A673 (cell line): ENCODE results near the gene TMEM184B. TPM values are rescaled to one million over a fixed set of nuclear protein-coding genes. Genes with fewer than 3 reads are reported as not detected.
A peak's percentile ranks its signal among the peaks of the same experiment; 100 is the strongest.

ENCODE experiments used
- BruUV-seq: library from RNA; stranded (reverse); fragments of 400-500 nt; replicated peaks from 2 replicates; lab custom pipeline; 2021; lab: Mats Ljungman, UMichigan
- CTCF ChIA-PET: fragments of 300-600 bp; sonication (Branson Sonifier 250); formaldehyde crosslinking; loops from one replicate; lab custom pipeline; 2022; ENCODE audit warnings: antibody characterized with exemption; lab: Charles Lee
- POLR2A ChIA-PET: fragments of 300-600 bp; sonication (Branson Sonifier 250); formaldehyde crosslinking; loops from one replicate; lab custom pipeline; 2022; ENCODE audit warnings: antibody characterized with exemption; ENCODE audit not compliant: low non-redundant PET; lab: Charles Lee
- DNase-seq: peaks from one replicate; pipeline ENCODE4 v3.0.0-alpha.2; 2015; ENCODE audit warnings: low spot score
- H3K27ac ChIP-seq: fragments of 200-600 bp; sonication (generic); 2 replicates; pipeline ENCODE4 v1.5.1; 2016; ENCODE audit warnings: mixed run types, low read depth, mild to moderate bottlenecking, mixed read lengths, antibody characterized with exemption, low read length; ENCODE audit not compliant: poor library complexity, severe bottlenecking
- H3K27me3 ChIP-seq: fragments of 200-600 bp; sonication (generic); replicated peaks from 2 replicates; pipeline ENCODE4 v1.6.1; 2017; ENCODE audit warnings: mixed run types, low read depth, mild to moderate bottlenecking, mixed read lengths, antibody characterized with exemption, low read length; ENCODE audit not compliant: insufficient read depth, poor library complexity
- H3K36me3 ChIP-seq: fragments of 200-600 bp; sonication (generic); 2 replicates; pipeline ENCODE4 v1.6.1; 2016; ENCODE audit warnings: mixed run types, mild to moderate bottlenecking, mixed read lengths, antibody characterized with exemption, low read length; ENCODE audit not compliant: insufficient read depth, poor library complexity, severe bottlenecking
- H3K4me1 ChIP-seq: fragments of 200-600 bp; sonication (generic); 2 replicates; pipeline ENCODE4 v1.6.1; 2017; ENCODE audit warnings: mixed run types, mild to moderate bottlenecking, mixed read lengths, antibody characterized with exemption, low read length; ENCODE audit not compliant: insufficient read depth, poor library complexity, severe bottlenecking
- H3K4me3 ChIP-seq: fragments of 200-600 bp; sonication (generic); 2 replicates; pipeline ENCODE4 v1.5.1; 2016; ENCODE audit warnings: low read depth, mixed run types, mild to moderate bottlenecking, mixed read lengths, low read length; ENCODE audit not compliant: poor library complexity, severe bottlenecking
- H3K9me3 ChIP-seq: fragments of 200-600 bp; sonication (generic); 2 replicates; pipeline ENCODE4 v1.6.1; 2016; ENCODE audit warnings: mixed run types, low read depth, mild to moderate bottlenecking, mixed read lengths, antibody characterized with exemption, low read length; ENCODE audit not compliant: poor library complexity, severe bottlenecking
- EZH2 ChIP-seq: fragments of 200-600 bp; sonication (generic); IDR thresholded peaks from 2 replicates; pipeline ENCODE4 v1.6.1; 2017; ENCODE audit warnings: borderline replicate concordance, low read depth, mild to moderate bottlenecking, mixed read lengths, antibody characterized with exemption, low read length; ENCODE audit not compliant: poor library complexity, severe bottlenecking
- intact Hi-C: fragments of 100-400 bp; cut with micrococcal nuclease; formaldehyde crosslinking; loops from one replicate; pipeline ENCODE4 v1.10.0; 2022; ENCODE audit not compliant: unreplicated experiment
- total RNA-seq: library from RNA; stranded (reverse); gene quantifications from 2 replicates; pipeline ENCODE4 v1.2.3, GENCODE V29; 2021
- TF ChIP-seq, protein P1 (sequence below): fragments of 300-800, 200-600 bp; sonication (generic); conservative IDR thresholded peaks from 2 replicates; pipeline ENCODE4 v1.5.1; 2017; ENCODE audit warnings: low read depth, mild to moderate bottlenecking, antibody characterized with exemption, low read length, moderate library complexity, mixed read lengths

The TMEM184B gene
- total RNA-seq, 1 experiment from 2014 or later = 50.9 TPM

DNA sequence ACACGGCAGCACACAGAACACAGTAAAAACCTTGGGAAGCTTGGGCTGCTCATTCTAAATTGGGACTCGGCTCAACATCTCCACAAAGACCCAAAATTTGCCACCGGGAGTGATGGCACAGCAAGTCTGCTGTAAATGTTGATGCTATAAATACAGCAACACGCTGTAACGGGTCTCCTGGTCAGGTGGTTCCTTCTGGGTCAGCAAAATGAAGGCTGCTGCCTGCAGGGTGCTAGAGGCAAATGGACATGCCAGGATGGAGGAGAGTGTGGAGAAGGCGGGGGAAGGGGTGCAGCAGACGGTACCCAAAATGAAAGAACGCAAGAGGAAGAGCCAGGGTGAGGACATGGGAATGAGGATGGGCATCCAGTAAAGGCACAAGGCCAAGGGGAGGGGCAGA, 40.6 kb downstream of the TMEM184B start:
- DNase-seq = no peak
- Histone ChIP-seq H3K4me3 (no peak overlapping the region), H3K9me3 (no peaks in the 10 kb centered on the region), H3K4me1 (no peaks in the 10 kb centered on the region), H3K36me3 (peaks cover 10% of the 10 kb centered on the region), H3K27ac (no peak overlapping the region), H3K27me3 (no peaks in the 10 kb centered on the region)
- no TSS peak for BruUV-seq
- POLR2A ChIA-PET = no interaction called here
- intact Hi-C loops = no loop called here
- TF ChIP-seq EZH2 = no peak
- TF ChIP-seq, protein P1, sequence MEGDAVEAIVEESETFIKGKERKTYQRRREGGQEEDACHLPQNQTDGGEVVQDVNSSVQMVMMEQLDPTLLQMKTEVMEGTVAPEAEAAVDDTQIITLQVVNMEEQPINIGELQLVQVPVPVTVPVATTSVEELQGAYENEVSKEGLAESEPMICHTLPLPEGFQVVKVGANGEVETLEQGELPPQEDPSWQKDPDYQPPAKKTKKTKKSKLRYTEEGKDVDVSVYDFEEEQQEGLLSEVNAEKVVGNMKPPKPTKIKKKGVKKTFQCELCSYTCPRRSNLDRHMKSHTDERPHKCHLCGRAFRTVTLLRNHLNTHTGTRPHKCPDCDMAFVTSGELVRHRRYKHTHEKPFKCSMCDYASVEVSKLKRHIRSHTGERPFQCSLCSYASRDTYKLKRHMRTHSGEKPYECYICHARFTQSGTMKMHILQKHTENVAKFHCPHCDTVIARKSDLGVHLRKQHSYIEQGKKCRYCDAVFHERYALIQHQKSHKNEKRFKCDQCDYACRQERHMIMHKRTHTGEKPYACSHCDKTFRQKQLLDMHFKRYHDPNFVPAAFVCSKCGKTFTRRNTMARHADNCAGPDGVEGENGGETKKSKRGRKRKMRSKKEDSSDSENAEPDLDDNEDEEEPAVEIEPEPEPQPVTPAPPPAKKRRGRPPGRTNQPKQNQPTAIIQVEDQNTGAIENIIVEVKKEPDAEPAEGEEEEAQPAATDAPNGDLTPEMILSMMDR = no peak
- CTCF ChIA-PET = no interaction called here

GRCh38 chr22:38230916-38231315, 41.9 kb downstream of the TMEM184B start:
- Histone ChIP-seq H3K9me3 (no peaks in the 10 kb centered on the region), H3K36me3 (peaks cover 10% of the 10 kb centered on the region), H3K27me3 (no peaks in the 10 kb centered on the region), H3K4me1 (no peaks in the 10 kb centered on the region), H3K4me3 (no peak overlapping the region), H3K27ac (no peak overlapping the region)
- DNase-seq = no peak
- CTCF ChIA-PET = interaction anchor here (1.6 kb wide), 1 partner anchor 179 kb away, joined by 5 read pairs; no protein-coding TSS in a partner anchor
- POLR2A ChIA-PET = no interaction called here
- intact Hi-C loops = no loop called here
- BruUV-seq = no TSS peak
- TF ChIP-seq, protein P1 = no peak
- no peak for TF ChIP-seq EZH2

DNA sequence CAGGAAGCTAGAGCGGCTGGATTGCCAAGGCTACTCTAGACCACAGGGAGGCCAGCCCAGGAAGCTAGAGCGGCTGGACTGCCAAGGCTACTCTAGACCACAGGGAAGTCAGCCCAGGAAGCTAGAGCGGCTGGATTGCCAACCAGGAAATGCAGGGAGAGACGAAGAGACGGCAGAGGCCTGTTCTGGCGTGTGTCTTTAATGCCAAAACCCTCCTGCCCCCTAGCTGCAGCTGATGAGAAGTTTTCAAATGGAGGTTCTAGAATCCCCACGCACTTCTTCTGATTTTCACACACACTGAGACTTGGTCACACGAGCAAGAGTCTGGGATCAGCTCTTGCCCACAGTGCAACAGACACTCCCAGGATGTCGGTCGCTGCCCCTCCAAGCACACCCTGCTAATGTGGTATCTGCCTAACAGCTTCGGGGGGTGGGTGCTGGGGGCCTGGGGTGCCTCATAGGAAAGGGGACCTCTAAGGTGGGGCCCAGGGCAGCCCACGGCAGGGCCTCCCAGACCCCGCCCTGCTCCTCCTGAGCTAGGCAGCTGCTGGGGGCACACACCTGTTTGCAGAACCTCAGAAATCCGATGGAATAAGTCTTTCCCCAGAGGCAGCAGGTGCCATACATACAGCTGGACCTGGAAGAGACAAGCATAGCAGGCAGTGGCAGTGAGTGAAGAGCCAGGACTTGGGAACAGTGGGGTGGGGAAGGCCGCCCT, 42.5 kb downstream of the TMEM184B start:
- H3K27me3 ChIP-seq = no peaks in the 10 kb centered on the region
- H3K4me3 ChIP-seq = no peak overlapping the region
- peaks cover 10% of the 10 kb centered on the region for H3K36me3 ChIP-seq
- intact Hi-C loops = no loop called here
- H3K4me1 ChIP-seq = no peaks in the 10 kb centered on the region
- no peak for TF ChIP-seq EZH2
- TF ChIP-seq, protein P1 = peak; percentile 55
- ChIA-PET CTCF (interaction anchor here (1.6 kb wide), 1 partner anchor 178 kb away, joined by 5 read pairs; no protein-coding TSS in a partner anchor), POLR2A (interaction anchor here (0.6 kb wide), 1 partner anchor 54 kb away, joined by 5 read pairs; no protein-coding TSS in a partner anchor)
- no peaks in the 10 kb centered on the region for H3K9me3 ChIP-seq
- peak; percentile 62 for DNase-seq
- no TSS peak for BruUV-seq
- H3K27ac ChIP-seq = no peak overlapping the region
